GM18498 (cell line): ENCODE measurements around the gene ZBED1.
"Not testable (repeated sequence)": the region's sequence is repeated elsewhere in the genome, so short reads cannot be mapped to it uniquely, and the experiment has no call there.

ENCODE experiments used
- ATAC-seq: cut with Tn5 transposase; IDR thresholded peaks from one replicate; pipeline ENCODE4 v1.9.1; 2021; ENCODE audit warnings: mild to moderate bottlenecking, moderate library complexity; ENCODE audit not compliant: unreplicated experiment

Gene ZBED1

GRCh38 chrX:2457289-2458133, 43.3 kb downstream of the ZBED1 start:
- no peak for ATAC-seq

GRCh38 chrX:2456091-2456490, 44.7 kb downstream of the ZBED1 start:
- not testable (repeated sequence) for ATAC-seq

GRCh38 chrX:2454620-2455019, 46.2 kb downstream of the ZBED1 start:
- not testable (repeated sequence) for ATAC-seq

- no peak for ATAC-seq
Observed at GRCh38 chrX:2452799-2453198, 48.0 kb downstream of the ZBED1 start.

- no peak for ATAC-seq
Observed at GRCh38 chrX:2452317-2452784, 48.4 kb downstream of the ZBED1 start.

- ATAC-seq = no peak
Observed at GRCh38 chrX:2451501-2452316, 49.1 kb downstream of the ZBED1 start.

- ATAC-seq = no peak
Observed at GRCh38 chrX:2450681-2451080, 50.1 kb downstream of the ZBED1 start.

GRCh38 chrX:2449135-2449886, 51.5 kb downstream of the ZBED1 start:
- ATAC-seq = no peak

GRCh38 chrX:2447484-2447883, 53.3 kb downstream of the ZBED1 start:
- ATAC-seq = no peak

GRCh38 chrX:2446815-2447214, 54.0 kb downstream of the ZBED1 start:
- ATAC-seq = no peak

- ATAC-seq = no peak
Observed at GRCh38 chrX:2445662-2446623, 54.8 kb downstream of the ZBED1 start.

- ATAC-seq = no peak
Observed at GRCh38 chrX:2442694-2443093, 58.1 kb downstream of the ZBED1 start.

- no peak for ATAC-seq
Observed at GRCh38 chrX:2441466-2441865, 59.3 kb downstream of the ZBED1 start.

- no peak for ATAC-seq
Observed at GRCh38 chrX:2439613-2440012, 61.2 kb downstream of the ZBED1 start.
